ENCODE measurements around the gene PLA2G15.
A peak's percentile ranks its signal among the peaks of the same experiment; 100 is the strongest.

Gene PLA2G15

DNA sequence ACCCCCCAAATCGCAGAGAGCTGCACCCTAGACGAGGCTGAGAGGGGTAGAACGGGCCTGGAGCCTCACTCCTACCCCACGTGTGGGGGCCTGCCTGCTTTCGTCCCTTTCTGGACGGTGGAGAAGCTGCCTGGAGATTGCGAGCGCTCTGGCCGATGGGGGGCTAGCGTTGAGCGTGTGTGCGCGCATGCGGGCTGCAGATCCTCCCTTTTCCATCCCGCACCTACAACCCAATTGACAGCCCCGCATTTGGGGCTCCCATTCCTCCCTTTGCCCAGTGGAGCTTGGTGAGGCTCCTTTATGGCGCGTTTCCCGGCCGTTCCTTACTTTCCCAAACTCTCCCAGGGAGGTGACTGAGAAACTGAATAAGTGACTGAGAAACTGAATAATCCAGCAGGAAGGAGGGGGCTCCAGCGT is 8.3 kb upstream of the PLA2G15 start:
- H3K27ac ChIP-seq, result peak overlapping the region; percentile 92
- TF ChIP-seq, protein P1, sequence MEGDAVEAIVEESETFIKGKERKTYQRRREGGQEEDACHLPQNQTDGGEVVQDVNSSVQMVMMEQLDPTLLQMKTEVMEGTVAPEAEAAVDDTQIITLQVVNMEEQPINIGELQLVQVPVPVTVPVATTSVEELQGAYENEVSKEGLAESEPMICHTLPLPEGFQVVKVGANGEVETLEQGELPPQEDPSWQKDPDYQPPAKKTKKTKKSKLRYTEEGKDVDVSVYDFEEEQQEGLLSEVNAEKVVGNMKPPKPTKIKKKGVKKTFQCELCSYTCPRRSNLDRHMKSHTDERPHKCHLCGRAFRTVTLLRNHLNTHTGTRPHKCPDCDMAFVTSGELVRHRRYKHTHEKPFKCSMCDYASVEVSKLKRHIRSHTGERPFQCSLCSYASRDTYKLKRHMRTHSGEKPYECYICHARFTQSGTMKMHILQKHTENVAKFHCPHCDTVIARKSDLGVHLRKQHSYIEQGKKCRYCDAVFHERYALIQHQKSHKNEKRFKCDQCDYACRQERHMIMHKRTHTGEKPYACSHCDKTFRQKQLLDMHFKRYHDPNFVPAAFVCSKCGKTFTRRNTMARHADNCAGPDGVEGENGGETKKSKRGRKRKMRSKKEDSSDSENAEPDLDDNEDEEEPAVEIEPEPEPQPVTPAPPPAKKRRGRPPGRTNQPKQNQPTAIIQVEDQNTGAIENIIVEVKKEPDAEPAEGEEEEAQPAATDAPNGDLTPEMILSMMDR (conservative IDR thresholded peaks at IDR 0.05), result no peak

- TF ChIP-seq, protein P1 (conservative IDR thresholded peaks at IDR 0.05), result no peak
- H3K27ac ChIP-seq, result peak overlapping the region; percentile 92
These were observed 7.7 kb upstream of the PLA2G15 start for GRCh38 chr16:68237243-68238028.

DNA sequence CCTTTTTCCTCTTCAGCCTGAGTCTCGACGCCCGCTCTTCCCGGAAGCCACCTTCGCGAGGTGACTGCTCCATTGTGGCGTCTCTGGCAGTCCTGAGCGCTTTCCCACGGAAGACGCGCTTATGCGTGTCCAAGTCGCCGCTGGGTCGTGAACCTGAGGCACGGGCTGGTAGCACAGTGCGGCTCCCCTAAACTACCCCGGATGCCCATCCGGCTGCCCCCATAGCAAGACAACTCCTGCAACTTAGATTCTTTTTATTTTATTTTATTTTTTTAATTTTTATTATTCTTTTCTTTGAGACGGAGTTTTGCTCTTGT is 7.2 kb upstream of the PLA2G15 start:
- H3K27ac ChIP-seq, result peak overlapping the region; percentile 92
- TF ChIP-seq, protein P1 (conservative IDR thresholded peaks at IDR 0.05), result no peak

DNA sequence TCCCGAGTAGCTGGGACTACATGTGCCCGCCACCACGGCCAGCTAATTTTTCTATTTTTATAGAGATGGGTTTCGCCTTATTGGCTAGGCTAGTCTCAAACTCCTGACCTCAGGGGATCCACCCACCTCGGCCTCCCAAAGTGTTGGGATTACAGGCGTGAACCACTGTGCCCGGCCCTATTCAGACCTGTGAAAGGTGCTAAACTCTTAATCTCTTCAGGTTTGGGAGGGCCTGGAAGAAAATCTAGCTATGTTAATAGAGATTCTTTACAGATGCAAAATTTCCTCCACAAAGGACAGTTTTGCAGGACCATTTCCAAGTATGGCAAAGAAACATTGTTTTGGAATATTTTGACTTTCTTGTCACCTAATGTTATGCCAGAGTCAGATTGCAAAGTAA is 3.1 kb upstream of the PLA2G15 start:
- no peak overlapping the region for H3K27ac ChIP-seq
- TF ChIP-seq, protein P1 (conservative IDR thresholded peaks at IDR 0.05), result no peak

GRCh38 chr16:68242926-68243858 is 2.0 kb upstream of the PLA2G15 start:
- no peak overlapping the region for H3K27ac ChIP-seq
- TF ChIP-seq, protein P1 (conservative IDR thresholded peaks at IDR 0.05), result no peak

GRCh38 chr16:68244481-68244902 is 681 bp upstream of the PLA2G15 start:
- TF ChIP-seq, protein P1 (conservative IDR thresholded peaks at IDR 0.05), result no peak
- H3K27ac ChIP-seq, result peak overlapping the region; percentile 55; the same call in 1 of the 2 replicates

- TF ChIP-seq, protein P1 (conservative IDR thresholded peaks at IDR 0.05), result no peak
- H3K27ac ChIP-seq, result no peak overlapping the region
These were observed 948 bp downstream of the PLA2G15 start for GRCh38 chr16:68246121-68246520.
